Measurements from ENCODE around the gene RHOU. TPM values are rescaled to one million over a fixed set of nuclear protein-coding genes. Genes with fewer than 3 reads are reported as not detected.
"Not testable (repeated sequence)": the region's sequence is repeated elsewhere in the genome, so short reads cannot be mapped to it uniquely, and the experiment has no call there.

The RHOU gene
- 10 to 100 TPM; 13.1 to 41.2 (median 26.6) TPM for total RNA-seq

GRCh38 chr1:228734881-228735801 lies at the start of gene RHOU:
TSS of gene RHOU (plus strand) at chr1:228735479. CDS start at chr1:228735743, 264 bp downstream.
- intact Hi-C loops (cut with DNase I; ENCODE audit: low total_unique reads): loop anchor here (5.0 kb wide), 1 partner anchor 492 kb away; no protein-coding TSS in a partner anchor

GRCh38 chr1:228687587-228687986 lies 47.7 kb upstream of the RHOU start:
- Histone ChIP-seq H3K27me3 (no peaks in the 10 kb centered on the region), H3K27ac (no peak overlapping the region), H3K4me1 (no peaks in the 10 kb centered on the region), H3K4me3 (no peak overlapping the region), H3K9me3 (no peaks in the 10 kb centered on the region), H3K36me3 (no peaks in the 10 kb centered on the region)
- no peak for DNase-seq
- intact Hi-C loops (cut with DNase I; ENCODE audit: low total_unique reads): no loop called here
- TF ChIP-seq POLR2A (IDR thresholded peaks at IDR 0.05): no peak
- no peak for TF ChIP-seq CTCF (IDR thresholded peaks at IDR 0.05)

More at GRCh38 chr1:228734881-228735801, at the start of gene RHOU:
- H3K27ac ChIP-seq: peak within 1 kb of the TSS; percentile 85 to 95
- TF ChIP-seq CTCF (IDR thresholded peaks at IDR 0.05) (peak; percentile 53 to 98 (median 94)), POLR2A (IDR thresholded peaks at IDR 0.05) (peak; percentile 50 to 83)
- H3K4me1 ChIP-seq: peaks cover 0 to 6% of the 10 kb centered on the region in 2 donors
- H3K36me3 ChIP-seq: no peaks in the 10 kb centered on the region
- DNase-seq: peak; percentile 66 to 82
- no peaks in the 10 kb centered on the region for H3K27me3 ChIP-seq
- peak within 1 kb of the TSS; percentile 55 to 99 for H3K4me3 ChIP-seq
- no peaks in the 10 kb centered on the region for H3K9me3 ChIP-seq

DNA sequence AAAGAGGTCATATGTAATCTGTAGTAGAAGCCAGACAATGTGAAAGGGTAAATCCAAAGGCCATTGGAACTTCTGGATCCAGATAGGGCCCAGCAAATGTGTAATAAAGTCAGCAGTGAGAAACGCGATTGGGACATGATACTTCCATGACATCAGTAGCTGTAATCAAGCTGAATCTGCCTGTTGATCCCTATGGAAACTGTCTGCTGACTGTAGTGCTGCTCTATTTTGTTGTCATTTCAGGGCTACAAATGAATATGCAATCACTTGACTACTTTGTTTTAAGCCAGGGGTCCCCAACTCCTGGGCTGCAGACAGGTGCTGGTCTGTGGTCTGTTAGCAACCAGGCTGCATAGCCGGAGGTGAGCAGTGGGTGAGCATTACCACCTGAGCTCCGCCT lies 46.0 kb upstream of the RHOU start:
- H3K36me3 ChIP-seq: no peaks in the 10 kb centered on the region
- no peaks in the 10 kb centered on the region for H3K27me3 ChIP-seq
- H3K27ac ChIP-seq: no peak overlapping the region
- no peaks in the 10 kb centered on the region for H3K9me3 ChIP-seq
- no peaks in the 10 kb centered on the region for H3K4me1 ChIP-seq
- H3K4me3 ChIP-seq: no peak overlapping the region
- TF ChIP-seq POLR2A (IDR thresholded peaks at IDR 0.05) (no peak), CTCF (IDR thresholded peaks at IDR 0.05) (no peak)
- DNase-seq: no peak
- intact Hi-C loops (cut with DNase I; ENCODE audit: low total_unique reads): no loop called here

GRCh38 chr1:228691211-228691610 lies 44.1 kb upstream of the RHOU start:
- H3K27ac ChIP-seq: no peak overlapping the region
- intact Hi-C loops (cut with DNase I; ENCODE audit: low total_unique reads): no loop called here
- H3K9me3 ChIP-seq: no peaks in the 10 kb centered on the region
- H3K4me1 ChIP-seq: no peaks in the 10 kb centered on the region
- TF ChIP-seq CTCF (IDR thresholded peaks at IDR 0.05): no peak
- no peaks in the 10 kb centered on the region for H3K36me3 ChIP-seq
- DNase-seq: no peak
- no peak overlapping the region for H3K4me3 ChIP-seq
- H3K27me3 ChIP-seq: no peaks in the 10 kb centered on the region

- H3K4me3 ChIP-seq: no peak overlapping the region
- H3K27me3 ChIP-seq: no peaks in the 10 kb centered on the region
- no peak overlapping the region for H3K27ac ChIP-seq
- no peaks in the 10 kb centered on the region for H3K36me3 ChIP-seq
- no peaks in the 10 kb centered on the region for H3K9me3 ChIP-seq
- peak; percentile 14 to 53 (median 40) for TF ChIP-seq CTCF (IDR thresholded peaks at IDR 0.05)
- no peak for TF ChIP-seq POLR2A (IDR thresholded peaks at IDR 0.05)
- intact Hi-C loops (cut with DNase I; ENCODE audit: low total_unique reads): no loop called here
- H3K4me1 ChIP-seq: no peaks in the 10 kb centered on the region
- DNase-seq: no peak
Measured at GRCh38 chr1:228691926-228692325, 43.4 kb upstream of the RHOU start.

GRCh38 chr1:228694447-228694846 lies 40.8 kb upstream of the RHOU start:
- not testable (repeated sequence) for H3K9me3 ChIP-seq, H3K4me3 ChIP-seq

More at GRCh38 chr1:228694447-228694846, 40.8 kb upstream of the RHOU start:
- intact Hi-C loops (cut with DNase I; ENCODE audit: low total_unique reads); H3K27me3 ChIP-seq; H3K27ac ChIP-seq; H3K36me3 ChIP-seq; H3K4me1 ChIP-seq; DNase-seq: not testable (repeated sequence)
